HG02798 (cell line): ENCODE measurements around the gene VIL1.

Experiments
- ATAC-seq: cut with Tn5 transposase; IDR thresholded peaks from one replicate; pipeline ENCODE4 v1.9.1; 2021; ENCODE audit warnings: mild to moderate bottlenecking; ENCODE audit not compliant: unreplicated experiment, poor library complexity

VIL1 gene

DNA sequence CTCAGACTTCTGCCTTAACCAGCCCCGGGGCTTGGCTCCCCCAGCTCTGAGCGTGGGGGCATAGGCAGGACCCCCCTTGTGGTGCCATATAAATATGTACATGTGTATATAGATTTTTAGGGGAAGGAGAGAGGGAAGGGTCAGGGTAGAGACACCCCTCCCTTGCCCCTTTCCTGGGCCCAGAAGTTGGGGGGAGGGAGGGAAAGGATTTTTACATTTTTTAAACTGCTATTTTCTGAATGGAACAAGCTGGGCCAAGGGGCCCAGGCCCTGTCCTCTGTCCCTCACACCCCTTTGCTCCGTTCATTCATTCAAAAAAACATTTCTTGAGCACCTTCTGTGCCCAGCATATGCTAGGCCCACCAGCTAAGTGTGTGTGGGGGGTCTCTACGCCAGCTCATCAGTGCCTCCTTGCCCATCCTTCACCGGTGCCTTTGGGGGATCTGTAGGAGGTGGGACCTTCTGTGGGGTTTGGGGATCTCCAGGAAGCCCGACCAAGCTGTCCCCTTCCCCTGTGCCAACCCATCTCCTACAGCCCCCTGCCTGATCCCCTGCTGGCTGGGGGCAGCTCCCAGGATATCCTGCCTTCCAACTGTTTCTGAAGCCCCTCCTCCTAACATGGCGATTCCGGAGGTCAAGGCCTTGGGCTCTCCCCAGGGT lies 13.7 kb upstream of the VIL1 start:
- ATAC-seq, result no peak

DNA sequence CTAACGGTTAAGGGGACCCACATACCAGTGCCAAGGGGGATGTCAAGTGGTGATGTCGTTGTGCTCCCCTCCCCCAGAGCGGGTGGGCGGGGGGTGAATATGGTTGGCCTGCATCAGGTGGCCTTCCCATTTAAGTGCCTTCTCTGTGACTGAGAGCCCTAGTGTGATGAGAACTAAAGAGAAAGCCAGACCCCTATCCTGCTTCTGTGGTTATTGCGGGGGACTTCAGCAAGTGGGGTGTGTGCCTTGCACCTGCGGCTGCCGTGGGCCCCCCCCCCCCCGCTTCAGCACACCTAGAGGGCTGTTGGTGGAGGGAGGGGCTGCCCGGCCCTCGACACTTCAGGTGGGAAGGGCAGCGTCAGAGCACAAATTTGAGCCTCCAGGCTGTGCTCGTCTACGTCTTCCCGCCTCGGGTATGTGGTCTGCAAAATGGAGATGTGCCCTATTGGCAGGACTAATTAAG lies 13.1 kb upstream of the VIL1 start:
- ATAC-seq, result peak; percentile 14

DNA sequence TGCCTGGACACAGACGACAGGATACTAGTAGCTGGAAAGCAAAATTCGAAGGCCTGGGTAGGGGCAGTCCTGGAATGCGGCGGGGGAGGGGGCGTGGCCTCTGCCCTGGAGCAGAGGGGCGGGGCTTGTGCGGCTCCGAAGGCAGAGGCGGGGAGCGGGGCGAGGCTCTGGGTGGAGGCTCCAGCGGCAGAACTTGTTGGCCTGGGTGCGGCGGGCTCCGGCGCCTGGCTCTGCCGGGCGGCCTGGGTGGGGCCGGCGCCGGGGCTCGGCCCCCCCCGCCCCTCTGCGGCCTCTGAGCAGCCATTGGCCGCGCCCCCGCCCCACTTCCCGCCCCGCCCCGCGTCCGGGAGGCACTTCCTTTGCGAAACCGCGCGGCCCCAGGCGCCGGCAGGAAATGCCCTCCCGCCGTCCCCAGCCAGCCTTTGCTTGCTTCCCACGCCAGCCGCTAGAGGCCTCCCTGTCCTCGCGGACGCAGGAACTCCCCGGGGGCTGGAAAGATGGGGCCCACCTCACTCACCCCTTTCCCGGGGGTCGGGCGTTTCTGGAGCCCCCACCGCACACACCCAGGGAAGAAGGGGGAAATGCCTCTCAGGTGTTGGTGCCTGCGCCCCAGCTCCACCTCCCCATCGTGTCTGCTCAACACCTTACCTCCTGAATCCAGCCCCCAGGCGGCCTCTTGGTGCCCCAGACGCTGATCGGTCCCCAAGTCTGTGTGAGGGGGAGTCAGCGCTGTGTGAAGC lies 12.5 kb upstream of the VIL1 start:
- peak; percentile 84 for ATAC-seq

DNA sequence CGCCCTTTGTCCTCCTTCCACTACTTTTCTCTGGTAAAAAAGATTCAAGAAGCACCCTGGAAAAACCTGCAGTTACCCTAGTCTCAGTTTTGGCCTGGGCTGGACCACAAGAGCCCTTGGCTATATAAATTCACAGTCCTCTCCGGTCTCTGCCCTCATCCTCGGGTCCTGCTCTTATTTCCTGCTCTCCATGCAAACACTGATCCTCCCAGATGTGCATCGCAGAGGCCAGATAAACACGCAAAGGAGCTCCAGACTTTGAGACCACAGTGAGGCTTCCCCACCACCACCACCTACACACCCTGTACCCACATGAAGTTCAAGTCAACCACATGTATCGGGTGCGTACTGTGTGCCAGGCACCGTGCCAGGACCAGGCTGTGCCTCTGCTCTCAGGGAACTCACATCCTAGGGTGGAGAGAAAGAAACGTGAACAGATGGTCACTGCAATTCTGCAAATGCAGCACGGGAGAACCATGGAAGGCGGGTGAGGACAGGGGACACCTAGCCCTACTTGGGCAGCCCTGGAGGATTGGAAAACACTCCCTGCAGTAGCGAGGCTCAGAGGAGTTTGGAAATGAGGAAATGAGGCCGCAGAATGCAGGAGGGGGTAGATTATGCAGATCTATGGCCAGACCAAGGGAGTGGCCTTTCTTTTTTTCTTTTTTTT lies 11.8 kb upstream of the VIL1 start:
- no peak for ATAC-seq

DNA sequence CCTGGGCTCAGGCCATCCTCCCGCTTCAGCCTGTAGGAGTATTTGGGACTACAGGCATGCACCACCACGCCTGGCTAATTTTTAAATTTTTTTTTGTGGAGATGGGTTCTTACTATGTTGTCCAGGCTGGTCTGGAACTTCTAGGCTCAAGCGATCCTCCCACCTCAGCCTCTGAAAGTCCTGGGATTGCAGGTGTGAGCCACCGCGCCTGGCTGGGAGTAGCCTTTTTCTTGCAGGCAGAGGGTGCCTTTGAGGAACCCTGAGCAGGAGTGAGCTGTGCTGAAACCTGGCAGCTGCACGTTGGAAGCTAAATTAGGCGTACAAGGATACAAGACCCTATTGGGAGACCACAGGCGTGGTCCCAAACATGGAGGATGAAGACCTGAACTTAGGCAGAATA lies 11.2 kb upstream of the VIL1 start:
- ATAC-seq, result no peak

DNA sequence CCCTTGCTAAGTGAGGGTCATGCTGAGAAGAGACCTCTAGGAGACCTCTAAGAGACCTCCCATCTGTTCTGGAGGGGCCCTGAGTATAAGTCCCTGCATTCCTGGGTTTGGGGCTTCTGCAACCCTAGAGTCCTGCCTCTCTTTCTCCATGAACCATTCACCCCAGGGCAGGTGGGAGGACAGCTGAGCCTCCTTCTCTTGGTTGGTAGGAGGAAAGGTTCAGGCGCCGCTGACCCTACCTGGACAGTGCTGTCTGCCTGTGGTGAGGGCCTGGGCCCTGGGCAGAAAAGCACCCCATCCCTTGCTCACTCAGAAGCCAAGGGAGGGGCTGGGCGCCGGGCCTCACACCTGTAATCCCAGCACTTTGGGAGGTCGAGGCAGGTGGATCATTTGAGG lies 604 bp upstream of the VIL1 start:
- no peak for ATAC-seq

DNA sequence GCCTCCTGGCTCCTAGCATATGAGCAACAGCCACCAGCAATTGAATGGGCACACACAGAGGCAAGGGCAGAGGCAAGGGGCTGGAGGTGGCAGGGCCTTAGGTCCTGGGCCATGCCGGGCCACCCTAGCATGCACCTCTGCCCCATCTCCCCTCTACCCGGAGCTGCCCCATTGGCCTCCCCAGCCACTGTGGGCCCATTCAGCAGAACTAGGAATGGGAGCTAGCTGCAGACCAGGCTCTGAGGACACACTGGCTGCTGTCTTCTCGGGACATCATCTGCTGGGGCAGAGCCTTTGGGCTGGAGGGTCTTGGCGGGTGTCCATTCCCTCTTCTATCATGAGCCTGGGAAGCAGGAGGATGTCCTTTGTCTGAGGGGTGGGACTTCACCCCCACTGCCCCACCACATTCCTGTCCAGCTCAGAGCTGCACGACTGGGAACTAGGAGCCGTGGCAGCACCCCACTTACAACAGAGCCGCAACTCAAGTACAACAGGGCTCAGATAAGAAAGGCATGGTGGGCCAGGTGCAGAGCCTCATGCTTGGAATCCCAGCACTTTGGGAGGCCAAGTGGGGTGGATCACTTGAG lies 800 bp downstream of the VIL1 start:
- ATAC-seq, result no peak

DNA sequence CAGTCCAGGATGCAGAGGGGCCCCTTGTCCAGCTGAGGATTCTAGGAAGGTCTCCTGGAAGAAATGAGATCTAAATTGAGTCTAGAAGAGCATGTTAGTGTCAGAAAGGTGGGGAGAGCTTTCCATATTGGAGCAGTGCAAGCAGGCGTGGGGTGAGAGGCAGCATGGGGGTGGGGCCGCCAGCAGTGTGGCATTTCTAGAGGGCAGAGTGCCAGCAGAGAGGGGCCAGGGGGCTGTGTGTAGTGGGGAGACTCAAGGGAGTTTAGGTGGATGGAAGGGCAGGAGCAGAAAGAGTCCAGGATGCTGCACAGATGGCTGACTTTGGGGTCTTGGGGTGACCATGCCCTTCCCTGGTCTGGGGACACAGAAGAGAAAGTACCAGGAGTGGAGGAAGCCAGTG lies 2.1 kb downstream of the VIL1 start:
- ATAC-seq, result no peak

DNA sequence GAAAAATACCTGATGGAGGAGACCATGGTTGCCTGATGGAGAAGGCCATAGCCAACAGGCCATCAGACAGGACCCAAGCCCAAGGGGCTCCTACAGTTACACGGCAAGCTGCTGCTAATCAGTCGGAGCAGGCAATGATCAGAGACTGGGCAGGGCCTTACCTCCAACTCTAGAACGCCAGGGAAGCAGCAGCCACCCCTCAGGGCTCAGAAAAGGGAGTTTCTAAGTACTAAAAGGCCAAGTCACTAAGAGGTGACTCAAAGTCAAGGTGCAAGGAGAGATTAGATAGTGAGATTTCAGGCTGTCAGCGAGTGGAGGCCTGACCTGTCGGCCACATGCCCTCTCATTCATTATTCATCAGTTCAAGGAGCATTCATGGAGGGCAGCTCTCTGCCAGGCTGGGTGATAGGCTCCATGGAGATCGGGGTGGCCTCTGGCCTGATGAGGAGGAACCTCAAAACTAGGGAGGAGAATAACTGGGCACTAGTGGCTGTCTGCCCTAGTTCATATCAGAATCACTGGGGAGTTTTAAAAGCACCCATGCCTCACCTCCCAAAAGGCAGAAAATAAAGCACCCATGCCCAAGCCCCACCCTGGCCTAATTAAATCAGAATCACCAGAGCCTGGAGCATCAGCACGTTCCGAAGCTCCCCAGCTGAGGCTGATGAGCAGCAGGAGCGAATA lies 3.6 kb downstream of the VIL1 start:
- no peak for ATAC-seq

DNA sequence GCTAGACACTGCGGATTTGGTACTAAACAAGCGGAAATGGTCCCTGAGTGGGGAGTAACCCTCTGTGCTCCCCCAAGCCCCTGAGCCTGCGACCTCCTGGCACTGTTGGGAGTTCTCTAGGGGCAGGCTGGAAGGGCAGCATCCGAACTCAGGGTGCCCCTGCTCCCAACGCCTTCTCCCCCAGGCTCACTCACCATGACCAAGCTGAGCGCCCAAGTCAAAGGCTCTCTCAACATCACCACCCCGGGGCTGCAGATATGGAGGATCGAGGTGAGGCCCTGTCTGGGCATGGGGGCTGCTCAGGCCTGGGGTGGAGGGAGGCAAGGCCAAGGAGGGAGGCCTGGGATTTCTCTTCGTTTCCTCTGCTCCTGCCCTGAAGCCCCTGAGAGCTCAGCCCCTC lies 4.7 kb downstream of the VIL1 start:
- no peak for ATAC-seq

DNA sequence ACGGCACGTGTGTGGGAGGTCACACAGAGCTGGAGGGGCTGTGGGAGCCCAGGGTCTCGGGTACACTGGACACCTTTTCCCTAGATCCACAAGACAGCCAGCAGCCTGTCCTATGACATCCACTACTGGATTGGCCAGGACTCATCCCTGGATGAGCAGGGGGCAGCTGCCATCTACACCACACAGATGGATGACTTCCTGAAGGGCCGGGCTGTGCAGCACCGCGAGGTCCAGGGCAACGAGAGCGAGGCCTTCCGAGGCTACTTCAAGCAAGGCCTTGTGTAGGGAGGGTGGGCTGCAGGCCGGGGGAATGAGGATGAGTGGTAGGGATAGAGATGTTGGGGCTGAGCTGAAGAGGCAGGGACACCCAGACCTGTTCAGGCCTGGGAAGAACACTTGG lies 6.6 kb downstream of the VIL1 start:
- no peak for ATAC-seq

DNA sequence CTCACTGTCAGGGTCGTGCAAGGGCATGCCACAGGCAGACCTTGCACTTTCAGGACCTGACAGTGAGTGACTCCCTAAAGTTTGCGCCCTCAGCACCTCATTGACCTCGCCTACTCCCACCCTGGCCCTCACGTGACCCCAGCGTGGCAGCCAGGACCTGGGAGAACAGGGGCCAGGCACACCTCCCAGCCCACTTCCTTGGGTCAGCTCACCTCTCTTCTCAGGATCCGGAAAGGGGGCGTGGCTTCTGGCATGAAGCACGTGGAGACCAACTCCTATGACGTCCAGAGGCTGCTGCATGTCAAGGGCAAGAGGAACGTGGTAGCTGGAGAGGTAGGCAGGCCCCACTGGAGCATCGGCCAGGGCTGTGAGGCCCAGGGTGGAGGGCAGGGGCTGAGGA lies 8.8 kb downstream of the VIL1 start:
- ATAC-seq, result no peak

DNA sequence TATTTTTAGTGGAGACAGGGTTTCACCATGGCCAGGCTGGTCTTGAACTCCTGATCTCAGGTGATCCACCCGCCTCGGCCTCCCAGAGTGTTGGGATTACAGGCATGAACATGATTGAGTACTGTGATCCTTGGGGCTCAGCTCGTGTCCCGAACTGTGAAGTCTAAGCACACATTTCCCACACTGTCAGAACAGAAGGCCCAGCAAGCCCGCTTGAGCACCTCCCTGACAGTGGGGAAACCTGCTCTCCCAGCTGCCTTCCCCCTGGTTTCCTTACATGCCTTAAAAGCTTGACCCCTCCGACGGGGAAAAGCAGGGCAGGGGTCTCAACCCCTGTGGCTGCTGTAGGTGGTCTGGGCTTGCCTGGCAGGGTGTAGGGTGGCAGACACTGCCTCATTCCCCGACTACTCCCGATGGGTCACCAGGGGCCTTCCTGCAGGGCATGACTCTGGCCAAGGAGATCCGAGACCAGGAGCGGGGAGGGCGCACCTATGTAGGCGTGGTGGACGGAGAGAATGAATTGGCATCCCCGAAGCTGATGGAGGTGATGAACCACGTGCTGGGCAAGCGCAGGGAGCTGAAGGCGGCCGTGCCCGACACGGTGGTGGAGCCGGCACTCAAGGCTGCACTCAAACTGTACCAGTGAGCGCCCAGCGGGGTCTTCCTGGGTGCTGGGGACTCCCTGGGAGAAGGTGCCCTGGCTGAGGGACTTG lies 10.1 kb downstream of the VIL1 start:
- no peak for ATAC-seq

DNA sequence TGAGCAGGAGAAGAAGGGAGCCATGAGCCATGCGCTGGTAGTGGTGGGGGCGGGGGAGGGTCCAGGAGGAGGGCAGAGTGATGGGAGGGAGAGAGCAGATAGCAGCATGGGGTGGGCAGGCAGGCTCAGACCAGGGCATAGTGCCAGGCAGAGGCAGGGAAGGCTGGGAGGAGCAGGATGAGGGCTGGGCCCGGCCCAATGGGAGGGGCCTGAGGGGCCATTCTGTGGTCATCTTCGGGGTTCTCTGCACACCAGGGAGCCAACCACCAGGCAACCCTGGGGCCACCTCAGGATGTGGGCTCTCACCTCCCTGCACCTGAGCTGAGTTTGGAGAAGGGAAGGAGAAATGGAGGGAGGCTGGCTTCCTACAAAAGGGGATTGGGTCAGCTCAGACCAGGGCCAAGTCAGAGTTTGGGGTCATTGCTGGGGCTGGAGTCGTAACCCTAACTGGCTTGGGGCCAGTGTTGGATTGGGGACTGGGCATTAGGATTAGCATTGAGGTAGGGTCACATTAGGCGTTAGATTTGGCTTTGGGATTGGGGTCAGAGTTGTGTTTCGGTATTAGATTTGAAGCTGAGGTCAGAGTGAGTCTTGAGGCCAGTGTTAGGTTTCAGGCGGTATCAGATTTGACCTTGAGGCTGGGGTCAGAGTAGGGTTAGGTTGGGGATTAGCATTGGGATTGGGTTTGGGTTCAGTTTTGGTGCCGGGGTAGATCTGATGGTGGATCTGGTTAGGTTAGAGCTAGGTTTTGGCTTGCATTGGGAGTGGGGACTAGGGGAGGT lies 11.2 kb downstream of the VIL1 start:
- ATAC-seq, result no peak

DNA sequence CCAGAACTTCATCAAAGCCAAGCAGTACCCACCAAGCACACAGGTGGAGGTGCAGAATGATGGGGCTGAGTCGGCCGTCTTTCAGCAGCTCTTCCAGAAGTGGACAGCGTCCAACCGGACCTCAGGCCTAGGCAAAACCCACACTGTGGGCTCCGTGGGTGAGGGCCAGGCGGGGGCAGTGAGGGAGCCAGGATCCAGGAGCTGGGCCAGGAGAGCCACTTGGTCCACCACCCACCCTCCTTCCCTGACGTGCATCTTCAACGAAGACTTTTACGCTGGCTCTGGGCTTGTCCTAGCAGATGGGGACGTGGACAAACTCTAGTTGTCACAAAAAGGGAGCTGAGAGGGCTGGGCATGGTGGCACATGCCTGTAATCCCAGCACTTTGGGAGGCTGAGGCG lies 11.8 kb downstream of the VIL1 start:
- no peak for ATAC-seq

DNA sequence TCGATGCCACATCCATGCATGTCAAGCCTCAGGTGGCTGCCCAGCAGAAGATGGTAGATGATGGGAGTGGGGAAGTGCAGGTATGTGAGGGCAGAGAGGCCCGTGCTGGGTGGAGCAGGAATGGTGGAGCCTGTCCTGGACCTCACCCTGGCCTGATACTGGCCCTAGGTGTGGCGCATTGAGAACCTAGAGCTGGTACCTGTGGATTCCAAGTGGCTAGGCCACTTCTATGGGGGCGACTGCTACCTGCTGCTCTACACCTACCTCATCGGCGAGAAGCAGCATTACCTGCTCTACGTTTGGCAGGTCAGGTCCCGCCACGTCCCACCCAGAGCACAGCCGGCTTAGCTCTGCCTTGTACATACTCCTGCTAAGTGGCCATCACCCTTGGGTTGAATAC lies 13.0 kb downstream of the VIL1 start:
- no peak for ATAC-seq

DNA sequence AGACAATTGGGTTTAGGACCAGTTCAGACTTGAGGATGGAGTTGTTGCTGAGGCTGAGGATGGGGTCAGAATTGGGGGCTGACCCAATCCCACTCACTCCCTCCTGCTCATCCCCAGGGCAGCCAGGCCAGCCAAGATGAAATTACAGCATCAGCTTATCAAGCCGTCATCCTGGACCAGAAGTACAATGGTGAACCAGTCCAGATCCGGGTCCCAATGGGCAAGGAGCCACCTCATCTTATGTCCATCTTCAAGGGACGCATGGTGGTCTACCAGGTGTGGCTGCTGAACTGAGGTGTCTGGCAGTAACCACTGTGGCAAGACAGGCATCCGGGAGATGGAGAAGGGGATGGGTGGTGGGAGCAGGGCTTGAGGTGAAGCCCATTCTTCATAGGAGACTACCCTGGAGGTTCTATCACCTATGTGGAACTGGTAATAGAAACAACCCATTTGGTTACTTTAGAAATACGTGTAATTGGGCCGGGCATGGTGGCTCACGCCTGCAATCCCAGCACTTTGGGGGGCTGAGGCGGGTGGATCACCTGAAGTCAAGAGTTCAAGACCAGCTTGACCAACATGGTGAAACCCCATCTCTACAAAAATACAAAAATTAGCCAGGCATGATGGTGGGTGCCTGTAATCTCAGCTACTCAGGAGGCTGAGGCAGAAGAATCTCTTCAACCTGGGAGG lies 13.9 kb downstream of the VIL1 start:
- ATAC-seq, result no peak

DNA sequence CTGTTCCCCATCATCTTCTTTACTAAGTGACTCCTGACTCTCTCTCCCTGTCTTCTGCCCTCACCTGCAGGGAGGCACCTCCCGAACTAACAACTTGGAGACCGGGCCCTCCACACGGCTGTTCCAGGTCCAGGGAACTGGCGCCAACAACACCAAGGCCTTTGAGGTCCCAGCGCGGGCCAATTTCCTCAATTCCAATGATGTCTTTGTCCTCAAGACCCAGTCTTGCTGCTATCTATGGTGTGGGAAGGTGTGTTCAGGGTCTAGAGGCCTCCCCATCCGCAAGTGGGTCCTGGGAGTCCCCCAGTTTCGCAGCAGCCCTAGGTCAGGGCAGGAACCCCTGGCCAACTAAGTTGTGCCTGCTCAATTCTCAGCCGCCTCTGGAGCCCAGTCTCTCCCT lies 15.5 kb downstream of the VIL1 start:
- ATAC-seq, result no peak
